Measurements from ENCODE around the gene MBP. TPM values are rescaled to one million over a fixed set of nuclear protein-coding genes. Genes with fewer than 3 reads are reported as not detected.

The MBP gene
- polyA plus RNA-seq, 1 donor from 2014 or later = 3.3 TPM

- Histone ChIP-seq H3K9ac (ENCODE audit: low read length) (no peak overlapping the region), H2AFZ (ENCODE audit: low read depth, low read length) (no peak overlapping the region), H3K9me2 (ENCODE audit: insufficient read depth, low read length) (no peaks in the 10 kb centered on the region), H3K9me3 (ENCODE audit: low read length) (no peaks in the 10 kb centered on the region), H3K36me3 (ENCODE audit: insufficient read depth, low read length) (no peaks in the 10 kb centered on the region), H3K27ac (ENCODE audit: low read length) (no peak overlapping the region), H4K20me1 (ENCODE audit: insufficient read depth) (no peaks in the 10 kb centered on the region), H3K27me3 (ENCODE audit: insufficient read depth, low read depth, low read length) (no peaks in the 10 kb centered on the region), H3K79me2 (replicated peaks; ENCODE audit: insufficient read depth, low read length) (no peaks in the 10 kb centered on the region), H3F3A (ENCODE audit: insufficient read depth, low read length, poor library complexity, severe bottlenecking) (no peaks in the 10 kb centered on the region), H3K4me2 (ENCODE audit: low read length) (no peak overlapping the region), H3K4me3 (ENCODE audit: low read length) (no peak overlapping the region)
- TF ChIP-seq CTCF (IDR thresholded peaks at IDR 0.05; ENCODE audit: poor library complexity, severe bottlenecking) (no peak), POLR2AphosphoS5 (IDR thresholded peaks at IDR 0.05) (no peak), EZH2 (IDR thresholded peaks at IDR 0.05; ENCODE audit: borderline replicate concordance, insufficient read depth, low read length, poor library complexity, severe bottlenecking) (no peak), MXI1 (conservative IDR thresholded peaks at IDR 0.05; ENCODE audit: poor library complexity, severe bottlenecking) (no peak), REST (IDR thresholded peaks at IDR 0.05; ENCODE audit: borderline replicate concordance) (no peak), SMC3 (conservative IDR thresholded peaks at IDR 0.05; ENCODE audit: poor library complexity) (no peak), EP300 (conservative IDR thresholded peaks at IDR 0.05; ENCODE audit: poor library complexity, severe bottlenecking) (no peak), TAF1 (IDR thresholded peaks at IDR 0.05; ENCODE audit: low read depth) (no peak), RAD21 (conservative IDR thresholded peaks at IDR 0.05) (no peak)
These were observed 58.2 kb downstream of the MBP start for GRCh38 chr18:77074431-77074830.

- Histone ChIP-seq H3K36me3 (ENCODE audit: insufficient read depth, low read length) (no peaks in the 10 kb centered on the region), H3K4me3 (ENCODE audit: low read length) (no peak overlapping the region), H3K9me2 (ENCODE audit: insufficient read depth, low read length) (no peaks in the 10 kb centered on the region)
These were observed 59.1 kb downstream of the MBP start for GRCh38 chr18:77073336-77074093.

More at GRCh38 chr18:77073336-77074093, 59.1 kb downstream of the MBP start:
- Histone ChIP-seq H3K4me2 (ENCODE audit: low read length) (no peak overlapping the region), H3K79me2 (replicated peaks; ENCODE audit: insufficient read depth, low read length) (no peaks in the 10 kb centered on the region), H3K9me3 (ENCODE audit: low read length) (no peaks in the 10 kb centered on the region), H3K27me3 (ENCODE audit: insufficient read depth, low read depth, low read length) (no peaks in the 10 kb centered on the region), H3K9ac (ENCODE audit: low read length) (no peak overlapping the region), H4K20me1 (ENCODE audit: insufficient read depth) (no peaks in the 10 kb centered on the region), H3K27ac (ENCODE audit: low read length) (no peak overlapping the region), H2AFZ (ENCODE audit: low read depth, low read length) (no peak overlapping the region), H3F3A (ENCODE audit: insufficient read depth, low read length, poor library complexity, severe bottlenecking) (no peaks in the 10 kb centered on the region)
- TF ChIP-seq POLR2AphosphoS5 (IDR thresholded peaks at IDR 0.05) = no peak
- TF ChIP-seq EZH2 (IDR thresholded peaks at IDR 0.05; ENCODE audit: borderline replicate concordance, insufficient read depth, low read length, poor library complexity, severe bottlenecking) = no peak
- TF ChIP-seq TAF1 (IDR thresholded peaks at IDR 0.05; ENCODE audit: low read depth) = no peak
- no peak for TF ChIP-seq CTCF (IDR thresholded peaks at IDR 0.05; ENCODE audit: poor library complexity, severe bottlenecking)
- TF ChIP-seq REST (IDR thresholded peaks at IDR 0.05; ENCODE audit: borderline replicate concordance) = no peak
- TF ChIP-seq EP300 (conservative IDR thresholded peaks at IDR 0.05; ENCODE audit: poor library complexity, severe bottlenecking) = no peak
- no peak for TF ChIP-seq SMC3 (conservative IDR thresholded peaks at IDR 0.05; ENCODE audit: poor library complexity)
- TF ChIP-seq MXI1 (conservative IDR thresholded peaks at IDR 0.05; ENCODE audit: poor library complexity, severe bottlenecking) = no peak
- no peak for TF ChIP-seq RAD21 (conservative IDR thresholded peaks at IDR 0.05)

All from neural cell (in vitro differentiated cells).